NT2/D1 (cell line): ENCODE data around the gene LIN28B.

Source experiments
- SUZ12 ChIP-seq: IDR thresholded peaks from 2 replicates; pipeline ENCODE4 v1.6.1; 2011; ENCODE audit not compliant: insufficient read length, insufficient read depth; ENCODE audit errors: extremely low read depth
- YY1 ChIP-seq: IDR thresholded peaks from 2 replicates; pipeline ENCODE4 v1.6.1; 2011; ENCODE audit not compliant: insufficient read length, insufficient read depth
- ZNF274 ChIP-seq: IDR thresholded peaks from 2 replicates; pipeline ENCODE4 v1.6.1; 2011; ENCODE audit warnings: mild to moderate bottlenecking, low read depth, low read length

DNA sequence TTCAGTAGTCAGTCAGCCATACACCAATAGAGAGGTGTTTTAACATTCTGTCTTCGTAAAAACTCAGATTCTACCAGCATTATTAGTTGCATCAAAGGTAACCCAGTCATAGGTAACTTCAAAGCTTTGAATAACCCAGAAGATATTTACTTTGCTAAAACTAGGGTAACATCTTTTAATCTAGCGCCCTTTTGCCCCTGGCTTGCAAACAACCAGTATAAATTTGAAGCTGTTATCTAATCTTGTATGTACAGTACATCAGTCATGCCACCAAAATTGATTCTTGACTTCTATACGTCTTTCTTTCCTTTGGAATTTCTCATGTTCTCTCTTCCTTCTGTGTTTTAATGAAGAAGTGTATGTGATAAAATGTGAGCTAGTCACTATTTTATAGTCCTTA lies 109.3 kb downstream of the LIN28B start:
- TF ChIP-seq ZNF274 = no peak
- no peak for TF ChIP-seq YY1
- TF ChIP-seq SUZ12 = no peak
